Activated T-helper 1 cell treated with anti-CD3 and anti-CD28 coated beads, Interleukin-12 subunit alpha, Interleukin-12 subunit beta, Interleukin-2, Interleukin-4 antibody, amounts not matched to agents 30 ng/mL and 10 ng/mL and 1 ng/mL, durations not matched to agents 14 hours and 24 hours and 36 hours (primary cell): Measurements from ENCODE around the gene SUN1. TPM values are rescaled to one million over a fixed set of nuclear protein-coding genes. Genes with fewer than 3 reads are reported as not detected.

Experiments
- DNase-seq: peaks from one replicate; pipeline ENCODE4 v3.0.0; 2021; ENCODE audit warnings: low spot score
- H3K27ac Mint-ChIP-seq: one replicate; pipeline ENCODE4 v1.8.0; 2021; ENCODE audit warnings: mild to moderate bottlenecking, mixed read lengths
- H3K27me3 Mint-ChIP-seq: one replicate; pipeline ENCODE4 v1.8.0; 2022; ENCODE audit warnings: mild to moderate bottlenecking, moderate library complexity, mixed read lengths; ENCODE audit not compliant: insufficient read depth
- H3K36me3 Mint-ChIP-seq: one replicate; pipeline ENCODE4 v1.8.0; 2021; ENCODE audit warnings: low read depth, mixed read lengths
- H3K4me1 Mint-ChIP-seq: one replicate; pipeline ENCODE4 v1.8.0; 2021; ENCODE audit warnings: low read depth, mixed read lengths
- H3K4me3 Mint-ChIP-seq: one replicate; pipeline ENCODE4 v1.8.0; 2021; ENCODE audit warnings: mild to moderate bottlenecking, moderate library complexity, mixed read lengths
- H3K9me3 Mint-ChIP-seq: one replicate; pipeline ENCODE4 v1.8.0; 2021; ENCODE audit warnings: mixed read lengths
- intact Hi-C: fragments of 100-400 bp; cut with micrococcal nuclease; formaldehyde crosslinking; loops from one replicate; pipeline ENCODE4 v1.15.1; 2024
- total RNA-seq: library from RNA; stranded (reverse); gene quantifications from 2 replicates; pipeline ENCODE4 v1.2.3, GENCODE V29; 2022

SUN1 gene
- total RNA-seq, 1 donor from 2014 or later, result 76.4 TPM

GRCh38 chr7:881441-882234 is 49.4 kb downstream of the SUN1 start:
- DNase-seq, result no peak
- Mint-ChIP-seq H3K4me3 (no peak overlapping the region), H3K4me1 (peaks cover 5% of the 10 kb centered on the region), H3K27me3 (no peaks in the 10 kb centered on the region), H3K36me3 (peaks cover 7% of the 10 kb centered on the region), H3K9me3 (no peaks in the 10 kb centered on the region), H3K27ac (peak overlapping the region; percentile 44)
- intact Hi-C loops, result no loop called here

GRCh38 chr7:882336-883035 is 50.2 kb downstream of the SUN1 start:
- H3K4me1 Mint-ChIP-seq, result peaks cover 5% of the 10 kb centered on the region
- H3K36me3 Mint-ChIP-seq, result peaks cover 7% of the 10 kb centered on the region

GRCh38 chr7:883055-884021 is 51.1 kb downstream of the SUN1 start:
- no peaks in the 10 kb centered on the region for H3K27me3 Mint-ChIP-seq
- H3K9me3 Mint-ChIP-seq, result no peaks in the 10 kb centered on the region
- H3K27ac Mint-ChIP-seq, result no peak overlapping the region
- intact Hi-C loops, result no loop called here
- H3K4me1 Mint-ChIP-seq, result peaks cover under 1% of the 10 kb centered on the region
- no peak overlapping the region for H3K4me3 Mint-ChIP-seq
- DNase-seq, result no peak
- peaks cover 9% of the 10 kb centered on the region for H3K36me3 Mint-ChIP-seq

More at GRCh38 chr7:882336-883035, 50.2 kb downstream of the SUN1 start:
- DNase-seq, result no peak
- intact Hi-C loops, result no loop called here
- no peak overlapping the region for H3K4me3 Mint-ChIP-seq
- H3K27ac Mint-ChIP-seq, result no peak overlapping the region
- H3K27me3 Mint-ChIP-seq, result no peaks in the 10 kb centered on the region
- H3K9me3 Mint-ChIP-seq, result no peaks in the 10 kb centered on the region

- Mint-ChIP-seq H3K27me3 (no peaks in the 10 kb centered on the region), H3K4me3 (no peak overlapping the region), H3K9me3 (no peaks in the 10 kb centered on the region), H3K27ac (no peak overlapping the region), H3K36me3 (peaks cover 11% of the 10 kb centered on the region), H3K4me1 (no peaks in the 10 kb centered on the region)
- DNase-seq, result no peak
- intact Hi-C loops, result no loop called here
Measured at GRCh38 chr7:884191-885003, 52.1 kb downstream of the SUN1 start.

GRCh38 chr7:885261-885892 is 53.1 kb downstream of the SUN1 start:
- Mint-ChIP-seq H3K9me3 (no peaks in the 10 kb centered on the region), H3K27ac (no peak overlapping the region), H3K36me3 (peaks cover 12% of the 10 kb centered on the region), H3K4me1 (no peaks in the 10 kb centered on the region), H3K27me3 (no peaks in the 10 kb centered on the region), H3K4me3 (no peak overlapping the region)
- DNase-seq, result no peak
- intact Hi-C loops, result no loop called here

- H3K9me3 Mint-ChIP-seq, result no peaks in the 10 kb centered on the region
- H3K36me3 Mint-ChIP-seq, result peaks cover 19% of the 10 kb centered on the region
- no peak overlapping the region for H3K4me3 Mint-ChIP-seq
- H3K27ac Mint-ChIP-seq, result no peak overlapping the region
- H3K4me1 Mint-ChIP-seq, result no peaks in the 10 kb centered on the region
- intact Hi-C loops, result no loop called here
- no peak for DNase-seq
- H3K27me3 Mint-ChIP-seq, result no peaks in the 10 kb centered on the region
Measured at GRCh38 chr7:885893-886625, 53.8 kb downstream of the SUN1 start.

GRCh38 chr7:886626-887487 is 54.6 kb downstream of the SUN1 start:
- Mint-ChIP-seq H3K27me3 (no peaks in the 10 kb centered on the region), H3K4me1 (no peaks in the 10 kb centered on the region), H3K36me3 (peaks cover 19% of the 10 kb centered on the region), H3K27ac (no peak overlapping the region), H3K4me3 (no peak overlapping the region), H3K9me3 (no peaks in the 10 kb centered on the region)
- intact Hi-C loops, result no loop called here
- DNase-seq, result no peak

- no peaks in the 10 kb centered on the region for H3K27me3 Mint-ChIP-seq
- intact Hi-C loops, result no loop called here
- no peaks in the 10 kb centered on the region for H3K9me3 Mint-ChIP-seq
- no peak overlapping the region for H3K4me3 Mint-ChIP-seq
- H3K27ac Mint-ChIP-seq, result no peak overlapping the region
- no peak for DNase-seq
- H3K36me3 Mint-ChIP-seq, result peaks cover 19% of the 10 kb centered on the region
- peaks cover 4% of the 10 kb centered on the region for H3K4me1 Mint-ChIP-seq
Measured at GRCh38 chr7:887488-887820, 55.2 kb downstream of the SUN1 start.

- H3K4me3 Mint-ChIP-seq, result no peak overlapping the region
- H3K4me1 Mint-ChIP-seq, result peaks cover 5% of the 10 kb centered on the region
- intact Hi-C loops, result no loop called here
- no peaks in the 10 kb centered on the region for H3K27me3 Mint-ChIP-seq
- no peaks in the 10 kb centered on the region for H3K9me3 Mint-ChIP-seq
- no peak for DNase-seq
- peaks cover 28% of the 10 kb centered on the region for H3K36me3 Mint-ChIP-seq
- H3K27ac Mint-ChIP-seq, result no peak overlapping the region
Measured at GRCh38 chr7:888081-889024, 56.1 kb downstream of the SUN1 start.

- peaks cover 5% of the 10 kb centered on the region for H3K4me1 Mint-ChIP-seq
- no peaks in the 10 kb centered on the region for H3K27me3 Mint-ChIP-seq
- intact Hi-C loops, result no loop called here
- H3K4me3 Mint-ChIP-seq, result no peak overlapping the region
- H3K27ac Mint-ChIP-seq, result no peak overlapping the region
- H3K9me3 Mint-ChIP-seq, result no peaks in the 10 kb centered on the region
- no peak for DNase-seq
- H3K36me3 Mint-ChIP-seq, result peaks cover 31% of the 10 kb centered on the region
Measured at GRCh38 chr7:889025-889390, 56.7 kb downstream of the SUN1 start.
